Peyer's patch (tissue), 4 donors: ENCODE results near the gene DLD. TPM values are rescaled to one million over a fixed set of nuclear protein-coding genes. Genes with fewer than 3 reads are reported as not detected.
"Not testable (repeated sequence)": the region's sequence is repeated elsewhere in the genome, so short reads cannot be mapped to it uniquely, and the experiment has no call there.

Source experiments
- DNase-seq, 3 donors: peaks; one replicate each; pipeline ENCODE4 v3.0.0-alpha.2; 2017 to 2019
- H3K27ac ChIP-seq, 4 donors: fragments of 200-600 bp; sonication (generic); one replicate each; pipeline ENCODE4 v1.5.1; 2016 to 2019
- H3K27me3 ChIP-seq, 2 donors: fragments of 200-600 bp; sonication (generic); one replicate each; pipeline ENCODE4 v1.5.1; 2019
- H3K36me3 ChIP-seq, 3 donors: fragments of 200-600 bp; sonication (generic); one replicate each; pipeline ENCODE4 v1.5.1; 2016 to 2019
- H3K4me1 ChIP-seq, 4 donors: fragments of 200-600 bp; sonication (generic); one replicate each; pipeline ENCODE4 v1.5.1; 2016 to 2019
- H3K4me3 ChIP-seq, 4 donors: fragments of 200-600 bp; sonication (generic); 1 replicate in 3 of 4; 2 replicates in 1 of 4; pipeline ENCODE4 v1.5.1; 2016 to 2019; ENCODE audit warnings: mild to moderate bottlenecking in 1 of 4
- H3K9me3 ChIP-seq, 4 donors: fragments of 200-600 bp; sonication (generic); one replicate each; pipeline ENCODE4 v1.5.1; 2016 to 2019; ENCODE audit warnings: mild to moderate bottlenecking in 1 of 4
- CTCF ChIP-seq, 6 experiments: fragments of 450-650 bp in 4 of 6; fragments of 200-600 bp in 2 of 6; sonication (generic) in 1 of 6; IDR thresholded peaks; one replicate each; pipeline ENCODE4 v1.5.1; 2017 to 2019; ENCODE audit warnings: antibody characterized with exemption in 6 of 6, mild to moderate bottlenecking in 3 of 6, moderate library complexity in 1 of 6
- POLR2A ChIP-seq, 2 donors: fragments of 450-650 bp; IDR thresholded peaks; one replicate each; pipeline ENCODE4 v1.5.1; 2017; ENCODE audit warnings: antibody characterized with exemption in 2 of 2, mild to moderate bottlenecking in 2 of 2, moderate library complexity in 2 of 2
- total RNA-seq, 4 donors: library from RNA; depleted of rRNA; stranded (reverse); fragments of >200 nt; gene quantifications; one replicate each; pipeline ENCODE4 v1.1.0, GENCODE V29; 2016

Gene DLD
- total RNA-seq, 4 donors from 2014 or later = 53.9 to 93.3 (median 74.2) TPM

GRCh38 chr7:107953265-107953923, 62.4 kb downstream of the DLD start:
- no peaks in the 10 kb centered on the region for H3K9me3 ChIP-seq
- H3K27ac ChIP-seq = peak overlapping the region in 1 of 4 donors; percentile 20
- no peak overlapping the region for H3K4me3 ChIP-seq
- no peak for DNase-seq
- peaks cover 0 to 93% (median 0%) of the 10 kb centered on the region in 3 donors for H3K36me3 ChIP-seq
- TF ChIP-seq POLR2A (IDR thresholded peaks at IDR 0.05) = no peak
- TF ChIP-seq CTCF (IDR thresholded peaks at IDR 0.05) = no peak
- H3K4me1 ChIP-seq = no peaks in the 10 kb centered on the region
- H3K27me3 ChIP-seq = no peaks in the 10 kb centered on the region

GRCh38 chr7:107953924-107954303, 62.9 kb downstream of the DLD start:
- peaks cover 0 to under 1% (median 0%) of the 10 kb centered on the region in 4 donors for H3K4me1 ChIP-seq
- H3K9me3 ChIP-seq = no peaks in the 10 kb centered on the region
- no peaks in the 10 kb centered on the region for H3K27me3 ChIP-seq
- no peak for DNase-seq
- TF ChIP-seq CTCF (IDR thresholded peaks at IDR 0.05) = no peak
- TF ChIP-seq POLR2A (IDR thresholded peaks at IDR 0.05) = no peak
- H3K4me3 ChIP-seq = no peak overlapping the region
- peaks cover 0 to 95% (median 0%) of the 10 kb centered on the region in 3 donors for H3K36me3 ChIP-seq
- peak overlapping the region in 1 of 4 donors; percentile 20 for H3K27ac ChIP-seq

GRCh38 chr7:107955394-107955793, 64.4 kb downstream of the DLD start:
- peaks cover 0 to 95% (median 0%) of the 10 kb centered on the region in 3 donors for H3K36me3 ChIP-seq
- H3K4me1 ChIP-seq = peaks cover 0 to 4% (median 0%) of the 10 kb centered on the region in 4 donors
- H3K9me3 ChIP-seq = no peaks in the 10 kb centered on the region
- H3K27me3 ChIP-seq = no peaks in the 10 kb centered on the region
- TF ChIP-seq CTCF (IDR thresholded peaks at IDR 0.05) (no peak), POLR2A (IDR thresholded peaks at IDR 0.05) (no peak)
- H3K4me3 ChIP-seq = no peak overlapping the region
- no peak for DNase-seq
- no peak overlapping the region for H3K27ac ChIP-seq

GRCh38 chr7:107956950-107957349, 66.0 kb downstream of the DLD start:
- not testable (repeated sequence) for H3K4me1 ChIP-seq, H3K4me3 ChIP-seq, H3K9me3 ChIP-seq, DNase-seq, H3K27me3 ChIP-seq
- H3K36me3 ChIP-seq = peaks cover 0 to 95% (median 0%) of the 10 kb centered on the region in 3 donors
- peak overlapping the region in 2 of 4 donors; percentile 41 to 65 for H3K27ac ChIP-seq

- H3K27ac ChIP-seq = peak overlapping the region in 2 of 4 donors; percentile 60 to 65
- H3K27me3 ChIP-seq = no peaks in the 10 kb centered on the region
- no peak for DNase-seq
- no peaks in the 10 kb centered on the region for H3K9me3 ChIP-seq
- peaks cover 0 to 94% (median 0%) of the 10 kb centered on the region in 3 donors for H3K36me3 ChIP-seq
- peaks cover 0 to 12% (median 0%) of the 10 kb centered on the region in 4 donors for H3K4me1 ChIP-seq
- no peak overlapping the region for H3K4me3 ChIP-seq
- TF ChIP-seq POLR2A (IDR thresholded peaks at IDR 0.05) = no peak
- TF ChIP-seq CTCF (IDR thresholded peaks at IDR 0.05) = no peak
Measured at GRCh38 chr7:107957436-107957835, 66.5 kb downstream of the DLD start.

GRCh38 chr7:107958764-107959526, 68.0 kb downstream of the DLD start:
- H3K4me1 ChIP-seq = peaks cover 0 to 12% (median 0%) of the 10 kb centered on the region in 4 donors
- H3K9me3 ChIP-seq = no peaks in the 10 kb centered on the region
- TF ChIP-seq POLR2A (IDR thresholded peaks at IDR 0.05) (no peak), CTCF (IDR thresholded peaks at IDR 0.05) (no peak)

More at GRCh38 chr7:107958764-107959526, 68.0 kb downstream of the DLD start:
- H3K36me3 ChIP-seq = peaks cover 0 to 94% (median 0%) of the 10 kb centered on the region in 3 donors
- H3K4me3 ChIP-seq = no peak overlapping the region
- no peak for DNase-seq
- H3K27me3 ChIP-seq = no peaks in the 10 kb centered on the region
- peak overlapping the region; percentile 19 to 66 (median 45) for H3K27ac ChIP-seq
